Caco-2 (cell line): ENCODE data around the gene PEX5L. TPM values are rescaled to one million over a fixed set of nuclear protein-coding genes. Genes with fewer than 3 reads are reported as not detected.

ENCODE experiments used
- BruUV-seq: library from RNA; stranded (reverse); fragments of 400-500 nt; replicated peaks from 2 replicates; lab custom pipeline; 2021; lab: Mats Ljungman, UMichigan
- CTCF ChIA-PET: fragments of 300-600 bp; sonication (Branson Sonifier 250); formaldehyde crosslinking; loops from one replicate; lab custom pipeline; 2022; ENCODE audit warnings: antibody characterized with exemption; lab: Charles Lee
- POLR2A ChIA-PET: fragments of 300-600 bp; sonication (Branson Sonifier 250); formaldehyde crosslinking; loops from one replicate; lab custom pipeline; 2022; ENCODE audit warnings: antibody characterized with exemption; lab: Charles Lee
- DNase-seq, 2 experiments: peaks; one replicate each; pipeline versions ENCODE4 v3.0.0 to v3.0.0-alpha.2; 2020 to 2022
- H3K27me3 ChIP-seq: replicated peaks from 2 replicates; pipeline ENCODE4 v1.6.0; 2011; ENCODE audit warnings: low read length; ENCODE audit not compliant: control insufficient read depth, insufficient read depth
- H3K36me3 ChIP-seq: 2 replicates; pipeline ENCODE4 v1.5.1; 2011; ENCODE audit warnings: low read length; ENCODE audit not compliant: control insufficient read depth, insufficient read depth
- H3K4me1 ChIP-seq: fragments of 250-450 bp; sonication (Bioruptor Pico); 2 replicates; pipeline ENCODE4 v1.5.1; 2020; ENCODE audit warnings: mild to moderate bottlenecking
- H3K4me3 ChIP-seq: 2 replicates; pipeline ENCODE4 v1.5.1; 2011; ENCODE audit warnings: low read depth, mild to moderate bottlenecking, control low read depth, low read length
- H3K9me3 ChIP-seq: fragments of 250-450 bp; sonication (Bioruptor Pico); 2 replicates; pipeline ENCODE4 v1.5.1; 2020; ENCODE audit warnings: mild to moderate bottlenecking, moderate library complexity
- H3K27ac Mint-ChIP-seq: one replicate; pipeline ENCODE4 v1.8.0; 2022; ENCODE audit warnings: mixed read lengths; ENCODE audit not compliant: unreplicated experiment
- H3K27me3 Mint-ChIP-seq: one replicate; pipeline ENCODE4 v1.8.0; 2022; ENCODE audit warnings: mixed read lengths; ENCODE audit not compliant: insufficient read depth, unreplicated experiment
- H3K36me3 Mint-ChIP-seq: one replicate; pipeline ENCODE4 v1.8.0; 2022; ENCODE audit warnings: mild to moderate bottlenecking, mixed read lengths; ENCODE audit not compliant: insufficient read depth, unreplicated experiment
- H3K4me1 Mint-ChIP-seq: one replicate; pipeline ENCODE4 v1.8.0; 2022; ENCODE audit warnings: low read depth, mixed read lengths; ENCODE audit not compliant: unreplicated experiment
- H3K4me3 Mint-ChIP-seq: one replicate; pipeline ENCODE4 v1.8.0; 2022; ENCODE audit warnings: mild to moderate bottlenecking, moderate library complexity, mixed read lengths; ENCODE audit not compliant: unreplicated experiment
- H3K9me3 Mint-ChIP-seq: one replicate; pipeline ENCODE4 v1.8.0; 2022; ENCODE audit warnings: mixed read lengths; ENCODE audit not compliant: unreplicated experiment
- CTCF ChIP-seq, 2 experiments: fragments of 200-600 bp in 1 of 2; IDR thresholded peaks; 1 replicate in 1 of 2; 2 replicates in 1 of 2; pipeline versions ENCODE4 v1.5.1 to v1.8.0; 2011 to 2022; ENCODE audit warnings: antibody characterized with exemption in 1 of 2, control low read depth in 1 of 2, inconsistent platforms in 1 of 2, low read depth in 1 of 2, low read length in 1 of 2, mild to moderate bottlenecking in 1 of 2, moderate library complexity in 1 of 2; ENCODE audit not compliant: insufficient read depth in 1 of 2, severe bottlenecking in 1 of 2, unreplicated experiment in 1 of 2
- intact Hi-C: fragments of 100-400 bp; cut with micrococcal nuclease; formaldehyde crosslinking; loops from one replicate; pipeline ENCODE4 v1.10.0; 2022; ENCODE audit not compliant: unreplicated experiment
- total RNA-seq: library from RNA; stranded (reverse); gene quantifications from 2 replicates; pipeline ENCODE4 v1.2.3, GENCODE V29; 2022

PEX5L gene
- total RNA-seq, 1 experiment from 2014 or later, result not detected

GRCh38 chr3:179797192-179797591 is 239.5 kb downstream of the PEX5L start:
- Mint-ChIP-seq H3K27ac (no peak overlapping the region), H3K4me3 (no peak overlapping the region), H3K9me3 (no peaks in the 10 kb centered on the region), H3K27me3 (no peaks in the 10 kb centered on the region), H3K36me3 (peaks cover 6% of the 10 kb centered on the region), H3K4me1 (peaks cover 9% of the 10 kb centered on the region)
- peaks cover 14% of the 10 kb centered on the region for H3K4me1 ChIP-seq
- intact Hi-C loops, result loop anchor here (2.0 kb wide), 1 partner anchor 20 kb away; no protein-coding TSS in a partner anchor
- no peaks in the 10 kb centered on the region for H3K27me3 ChIP-seq
- H3K4me3 ChIP-seq, result no peak overlapping the region
- no peak for DNase-seq
- ChIA-PET POLR2A (no interaction called here), CTCF (interaction anchor here (1.1 kb wide), 1 partner anchor 29 kb away, joined by 3 read pairs; no protein-coding TSS in a partner anchor)
- no peaks in the 10 kb centered on the region for H3K9me3 ChIP-seq
- no TSS peak for BruUV-seq
- TF ChIP-seq CTCF (IDR thresholded peaks at IDR 0.05; ENCODE audit: insufficient read depth in 1 of 2, low read depth in 1 of 2, low read length in 1 of 2, severe bottlenecking in 1 of 2, unreplicated experiment in 1 of 2), result no peak
- H3K36me3 ChIP-seq, result no peaks in the 10 kb centered on the region

GRCh38 chr3:179796421-179796820 is 240.3 kb downstream of the PEX5L start:
- POLR2A ChIA-PET, result no interaction called here
- no peak overlapping the region for H3K4me3 Mint-ChIP-seq
- Histone ChIP-seq H3K9me3 (no peaks in the 10 kb centered on the region), H3K36me3 (no peaks in the 10 kb centered on the region), H3K27me3 (no peaks in the 10 kb centered on the region), H3K4me3 (no peak overlapping the region), H3K4me1 (peaks cover 14% of the 10 kb centered on the region)
- CTCF ChIA-PET, result interaction anchor here (1.1 kb wide), 1 partner anchor 28 kb away, joined by 3 read pairs; no protein-coding TSS in a partner anchor
- intact Hi-C loops, result loop anchor here (2.0 kb wide), 1 partner anchor 20 kb away; no protein-coding TSS in a partner anchor
- no peaks in the 10 kb centered on the region for H3K9me3 Mint-ChIP-seq
- BruUV-seq, result no TSS peak
- TF ChIP-seq CTCF (IDR thresholded peaks at IDR 0.05; ENCODE audit: insufficient read depth in 1 of 2, low read depth in 1 of 2, low read length in 1 of 2, severe bottlenecking in 1 of 2, unreplicated experiment in 1 of 2), result no peak
- H3K36me3 Mint-ChIP-seq, result peaks cover 6% of the 10 kb centered on the region
- H3K27me3 Mint-ChIP-seq, result no peaks in the 10 kb centered on the region
- peaks cover 9% of the 10 kb centered on the region for H3K4me1 Mint-ChIP-seq
- no peak overlapping the region for H3K27ac Mint-ChIP-seq
- DNase-seq, result no peak

DNA sequence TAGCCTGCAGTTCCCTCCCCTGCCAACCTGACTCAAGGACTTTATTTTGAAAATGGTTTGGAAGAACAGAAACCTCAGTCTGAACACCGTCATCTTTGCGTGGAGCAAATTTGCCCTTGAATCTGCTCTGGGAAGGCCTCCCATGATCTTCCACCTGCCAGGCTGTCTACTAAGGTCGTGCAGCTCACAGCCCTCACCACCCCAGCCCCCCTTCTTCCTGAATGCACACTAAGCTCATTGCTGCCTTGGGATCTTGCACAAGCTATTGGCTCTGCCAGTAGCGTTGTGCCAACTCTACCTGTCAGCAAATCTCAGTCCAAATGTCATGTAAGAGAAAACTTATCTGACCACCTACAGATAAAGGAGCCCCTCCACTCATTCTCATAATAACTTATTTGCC is 242.4 kb downstream of the PEX5L start:
- no peaks in the 10 kb centered on the region for H3K9me3 Mint-ChIP-seq
- peaks cover 9% of the 10 kb centered on the region for H3K4me1 Mint-ChIP-seq
- no peaks in the 10 kb centered on the region for H3K9me3 ChIP-seq
- peaks cover 14% of the 10 kb centered on the region for H3K4me1 ChIP-seq
- POLR2A ChIA-PET, result no interaction called here
- H3K27me3 ChIP-seq, result no peaks in the 10 kb centered on the region
- H3K36me3 ChIP-seq, result no peaks in the 10 kb centered on the region
- no peak for DNase-seq
- no peak overlapping the region for H3K4me3 Mint-ChIP-seq
- peaks cover 6% of the 10 kb centered on the region for H3K36me3 Mint-ChIP-seq
- no peak for TF ChIP-seq CTCF (IDR thresholded peaks at IDR 0.05; ENCODE audit: insufficient read depth in 1 of 2, low read depth in 1 of 2, low read length in 1 of 2, severe bottlenecking in 1 of 2, unreplicated experiment in 1 of 2)
- CTCF ChIA-PET, result no interaction called here
- H3K27me3 Mint-ChIP-seq, result no peaks in the 10 kb centered on the region
- intact Hi-C loops, result no loop called here
- H3K4me3 ChIP-seq, result no peak overlapping the region
- no peak overlapping the region for H3K27ac Mint-ChIP-seq
- BruUV-seq, result no TSS peak
